ENCODE data around the gene MAP3K13. TPM values are rescaled to one million over a fixed set of nuclear protein-coding genes. Genes with fewer than 3 reads are reported as not detected.

Gene MAP3K13
- total and polyA plus RNA-seq, 12 donors, result 30.1 to 66.0 (median 46.4) TPM

- 71 to 78% (median 77%) methylated on average over 16 of the region's 16 CpGs for WGBS, 4 donors
- TF ChIP-seq CTCF (IDR thresholded peaks at IDR 0.05) (no peak), POLR2A (IDR thresholded peaks at IDR 0.05) (no peak)
Observed at GRCh38 chr3:185399737-185400667, 37.1 kb downstream of the MAP3K13 start.

GRCh38 chr3:185400866-185401265 lies 37.9 kb downstream of the MAP3K13 start:
- H3K27ac ChIP-seq, result no peak overlapping the region
- DNase-seq, result no peak
- H3K27me3 ChIP-seq, result no peaks in the 10 kb centered on the region
- H3K4me1 ChIP-seq (replicated peaks in 1 of 2), result peaks cover 32 to 41% of the 10 kb centered on the region in 2 donors
- no peaks in the 10 kb centered on the region for H3K9me3 ChIP-seq (replicated peaks in 1 of 3)
- WGBS, 4 donors, result 80 to 100% (median 91%) methylated on average over 1 of the region's 1 CpG
- TF ChIP-seq POLR2A (IDR thresholded peaks at IDR 0.05), result no peak
- TF ChIP-seq CTCF (IDR thresholded peaks at IDR 0.05), result no peak
- H3K4me3 ChIP-seq, result no peak overlapping the region
- no peaks in the 10 kb centered on the region for H3K36me3 ChIP-seq (replicated peaks in 1 of 2)
- intact Hi-C loops (cut with DNase I), result no loop called here

More at GRCh38 chr3:185399737-185400667, 37.1 kb downstream of the MAP3K13 start:
- peaks cover 24 to 40% of the 10 kb centered on the region in 2 donors for H3K4me1 ChIP-seq (replicated peaks in 1 of 2)
- DNase-seq, result peak in 1 of 7 donors; percentile 16
- intact Hi-C loops (cut with DNase I), result no loop called here
- H3K36me3 ChIP-seq (replicated peaks in 1 of 2), result no peaks in the 10 kb centered on the region
- H3K27me3 ChIP-seq, result no peaks in the 10 kb centered on the region
- peak overlapping the region in 1 of 5 donors; percentile 25 for H3K27ac ChIP-seq
- H3K9me3 ChIP-seq (replicated peaks in 1 of 3), result no peaks in the 10 kb centered on the region
- no peak overlapping the region for H3K4me3 ChIP-seq

- H3K4me3 ChIP-seq, result no peak overlapping the region
- no peak for DNase-seq
- WGBS, 4 donors, result 54 to 67% (median 59%) methylated on average over 7 of the region's 7 CpGs
- no peak overlapping the region for H3K27ac ChIP-seq
- intact Hi-C loops (cut with DNase I), result no loop called here
- no peak for TF ChIP-seq POLR2A (IDR thresholded peaks at IDR 0.05)
- no peak for TF ChIP-seq CTCF (IDR thresholded peaks at IDR 0.05)
- no peaks in the 10 kb centered on the region for H3K9me3 ChIP-seq (replicated peaks in 1 of 3)
- no peaks in the 10 kb centered on the region for H3K36me3 ChIP-seq (replicated peaks in 1 of 2)
- H3K27me3 ChIP-seq, result no peaks in the 10 kb centered on the region
- H3K4me1 ChIP-seq (replicated peaks in 1 of 2), result peaks cover 34 to 46% of the 10 kb centered on the region in 2 donors
Observed at GRCh38 chr3:185401319-185401955, 38.5 kb downstream of the MAP3K13 start.

GRCh38 chr3:185402561-185402960 lies 39.6 kb downstream of the MAP3K13 start:
- Histone ChIP-seq H3K9me3 (replicated peaks in 1 of 3) (no peaks in the 10 kb centered on the region), H3K36me3 (replicated peaks in 1 of 2) (no peaks in the 10 kb centered on the region), H3K4me1 (replicated peaks in 1 of 2) (peaks cover 23 to 40% of the 10 kb centered on the region in 2 donors), H3K4me3 (no peak overlapping the region), H3K27ac (peak overlapping the region in 1 of 5 donors; percentile 44), H3K27me3 (no peaks in the 10 kb centered on the region)
- intact Hi-C loops (cut with DNase I), result no loop called here
- 35 to 46% (median 41%) methylated on average over 5 of the region's 5 CpGs for WGBS, 4 donors
- TF ChIP-seq CTCF (IDR thresholded peaks at IDR 0.05) (no peak), POLR2A (IDR thresholded peaks at IDR 0.05) (no peak)
- DNase-seq, result peak; percentile 35 to 80 (median 70)

Data from adrenal gland (tissue), 12 donors.